H1 (cell line): Measurements from ENCODE around the gene RGS6. TPM values are rescaled to one million over a fixed set of nuclear protein-coding genes. Genes with fewer than 3 reads are reported as not detected.

Source experiments
- CTCF ChIA-PET: fragments of 300-600 bp; sonication (Branson Sonifier 250); formaldehyde crosslinking; loops from one replicate; lab custom pipeline; 2021; ENCODE audit not compliant: partially characterized antibody; lab: Charles Lee
- POLR2A ChIA-PET: fragments of 300-600 bp; sonication (Branson Sonifier 250); formaldehyde crosslinking; loops from one replicate; lab custom pipeline; 2021; ENCODE audit warnings: inconsistent platforms; ENCODE audit not compliant: partially characterized antibody; lab: Charles Lee
- DNase-seq, 2 experiments: peaks; one replicate each; pipeline versions ENCODE4 v3.0.0 to v3.0.0-alpha.2; 2010 to 2022; ENCODE audit warnings: low spot score in 2 of 2, low read depth in 1 of 2, mixed read lengths in 1 of 2
- FAIRE-seq: peaks from 2 replicates; lab custom pipeline; 2011; peaks lifted over from hg19 to GRCh38; lab: Jason Lieb, UNC
- H2AFZ ChIP-seq: 2 replicates; pipeline ENCODE4 v1.8.1; 2012; ENCODE audit warnings: low read length, inconsistent platforms
- H2AK5ac ChIP-seq: 2 replicates; pipeline ENCODE4 v1.6.1; 2013; ENCODE audit warnings: low read depth, low read length
- H2BK120ac ChIP-seq: replicated peaks from 2 replicates; pipeline ENCODE3; 2013; ENCODE audit warnings: low read depth, low read length, inconsistent platforms
- H2BK12ac ChIP-seq: 2 replicates; pipeline ENCODE4 v1.6.1; 2013; ENCODE audit warnings: low read depth, low read length
- H2BK15ac ChIP-seq: 2 replicates; pipeline ENCODE4 v1.6.1; 2013; ENCODE audit warnings: low read length
- H2BK20ac ChIP-seq: 2 replicates; pipeline ENCODE4 v1.6.1; 2013; ENCODE audit warnings: low read length
- H2BK5ac ChIP-seq: 2 replicates; pipeline ENCODE4 v1.6.1; 2013; ENCODE audit warnings: low read depth, low read length
- H3K14ac ChIP-seq: 2 replicates; pipeline ENCODE4 v1.6.1; 2013; ENCODE audit warnings: inconsistent platforms; ENCODE audit not compliant: insufficient read length
- H3K18ac ChIP-seq: 2 replicates; pipeline ENCODE4 v1.6.1; 2013; ENCODE audit warnings: low read length; ENCODE audit errors: extremely low read depth
- H3K23ac ChIP-seq: 2 replicates; pipeline ENCODE4 v1.6.1; 2013; ENCODE audit warnings: inconsistent platforms; ENCODE audit not compliant: insufficient read length
- H3K23me2 ChIP-seq: 2 replicates; pipeline ENCODE4 v1.6.1; 2013; ENCODE audit warnings: low read depth, low read length
- H3K27ac ChIP-seq: 2 replicates; pipeline ENCODE4 v1.6.1; 2011; ENCODE audit warnings: low read depth, low read length, inconsistent platforms
- H3K27me3 ChIP-seq, 4 experiments: replicated peaks in 1 of 4; 1 replicate in 1 of 4; 2 replicates in 3 of 4; pipeline versions ENCODE4 v1.6.1 to v1.8.1; 2011 to 2013; ENCODE audit warnings: low read length in 3 of 4, mild to moderate bottlenecking in 3 of 4, inconsistent platforms in 2 of 4, mixed read lengths in 2 of 4, moderate library complexity in 1 of 4; ENCODE audit not compliant: control insufficient read depth in 3 of 4, insufficient read depth in 3 of 4; ENCODE audit errors: extremely low read depth in 1 of 4
- H3K36me3 ChIP-seq, 4 experiments: 2 replicates each; pipeline versions ENCODE4 v1.6.1 to v1.8.1; 2011 to 2013; ENCODE audit warnings: mild to moderate bottlenecking in 4 of 4, low read length in 3 of 4, moderate library complexity in 2 of 4, control low read depth in 1 of 4, inconsistent platforms in 1 of 4; ENCODE audit not compliant: insufficient read depth in 4 of 4, control insufficient read depth in 2 of 4
- H3K4ac ChIP-seq: replicated peaks from 2 replicates; pipeline ENCODE3; 2013; ENCODE audit warnings: low read length, low read depth, mixed read lengths, inconsistent platforms; ENCODE audit not compliant: insufficient read length
- H3K4me1 ChIP-seq, 4 experiments: replicated peaks in 1 of 4; 1 replicate in 1 of 4; 2 replicates in 3 of 4; pipeline versions ENCODE4 v1.6.1 to v1.8.1; 2011 to 2013; ENCODE audit warnings: low read length in 3 of 4, inconsistent platforms in 2 of 4, mixed read lengths in 1 of 4; ENCODE audit not compliant: insufficient read depth in 4 of 4, control insufficient read depth in 3 of 4
- H3K4me2 ChIP-seq, 2 experiments: 2 replicates each; pipeline versions ENCODE4 v1.6.1 to v1.8.1; 2011 to 2013; ENCODE audit warnings: low read depth in 2 of 2, low read length in 2 of 2, control low read depth in 1 of 2, inconsistent platforms in 1 of 2, mild to moderate bottlenecking in 1 of 2; ENCODE audit not compliant: insufficient read depth in 1 of 2
- H3K4me3 ChIP-seq, 4 experiments: fragments of 200-600, 300-600 bp in 1 of 4; sonication (generic), shearing (Covaris generic), sonication (Bioruptor Twin) in 1 of 4; 2 replicates each; pipeline versions ENCODE4 v1.5.1 to v1.8.1; 2011 to 2016; ENCODE audit warnings: low read length in 4 of 4, low read depth in 3 of 4, control low read depth in 2 of 4, inconsistent platforms in 2 of 4, mild to moderate bottlenecking in 2 of 4, mixed read lengths in 1 of 4, moderate library complexity in 1 of 4; ENCODE audit not compliant: insufficient read depth in 2 of 4; ENCODE audit errors: extremely low read depth in 1 of 4
- H3K56ac ChIP-seq: replicated peaks from 2 replicates; pipeline ENCODE3; 2013; ENCODE audit warnings: low read depth, mild to moderate bottlenecking, mixed read lengths, low read length, inconsistent platforms; ENCODE audit not compliant: insufficient read length
- H3K79me1 ChIP-seq: 2 replicates; pipeline ENCODE4 v1.6.1; 2013; ENCODE audit warnings: low read depth, low read length, control low read depth
- H3K79me2 ChIP-seq, 2 experiments: 2 replicates each; pipeline versions ENCODE4 v1.6.1 to v1.8.1; 2012 to 2013; ENCODE audit warnings: low read length in 2 of 2, mild to moderate bottlenecking in 2 of 2, inconsistent platforms in 1 of 2; ENCODE audit not compliant: insufficient read depth in 2 of 2, control insufficient read depth in 1 of 2
- H3K9ac ChIP-seq, 4 experiments: replicated peaks in 1 of 4; 1 replicate in 1 of 4; 2 replicates in 3 of 4; pipeline versions ENCODE4 v1.6.1 to v1.8.1; 2011 to 2013; ENCODE audit warnings: low read depth in 3 of 4, low read length in 3 of 4, control low read depth in 2 of 4, mild to moderate bottlenecking in 2 of 4, moderate library complexity in 2 of 4, inconsistent platforms in 1 of 4; ENCODE audit errors: extremely low read depth in 1 of 4
- H3K9me3 ChIP-seq, 2 experiments: 2 replicates each; pipeline versions ENCODE4 v1.6.1 to v1.8.1; 2012 to 2013; ENCODE audit warnings: mild to moderate bottlenecking in 2 of 2, moderate library complexity in 2 of 2, control low read depth in 1 of 2, inconsistent platforms in 1 of 2, low read depth in 1 of 2, low read length in 1 of 2, mixed read lengths in 1 of 2; ENCODE audit not compliant: insufficient read depth in 2 of 2
- H4K20me1 ChIP-seq, 2 experiments: replicated peaks in 1 of 2; 2 replicates each; pipeline versions ENCODE3 to v1.8.1; 2011 to 2013; ENCODE audit warnings: inconsistent platforms in 2 of 2, low read length in 2 of 2, mild to moderate bottlenecking in 1 of 2; ENCODE audit not compliant: insufficient read depth in 2 of 2, control insufficient read depth in 1 of 2
- H4K5ac ChIP-seq: 2 replicates; pipeline ENCODE4 v1.6.1; 2013; ENCODE audit warnings: low read length, low read depth, mixed read lengths, inconsistent platforms; ENCODE audit not compliant: insufficient read length
- H4K8ac ChIP-seq: 2 replicates; pipeline ENCODE4 v1.8.0; 2013; ENCODE audit warnings: mild to moderate bottlenecking, moderate library complexity, low read length, inconsistent platforms; ENCODE audit not compliant: insufficient read depth; ENCODE audit errors: extremely low read depth
- H4K91ac ChIP-seq: replicated peaks from 2 replicates; pipeline ENCODE3; 2013; ENCODE audit warnings: low read length, mixed read lengths, inconsistent platforms; ENCODE audit not compliant: insufficient read length
- WGBS, 2 experiments: shearing (Covaris generic) in 1 of 2; methylation state at CpG; one replicate each; pipeline versions ENCODE4 v1.1.6 to v1.1.7; 2013 to 2015; ENCODE audit warnings: low lambda C conversion rate in 2 of 2, mixed read lengths in 2 of 2, inconsistent platforms in 1 of 2, low coverage in 1 of 2, missing lambda C conversion rate in 1 of 2; ENCODE audit not compliant: insufficient replicate concordance in 2 of 2, insufficient coverage in 1 of 2, insufficient read length in 1 of 2; ENCODE audit errors: extremely low coverage in 1 of 2, missing lambda C conversion rate in 1 of 2; 5-methylcytosine and 5-hydroxymethylcytosine counted together
- polyA plus RNA-seq, 7 experiments: library from polyadenylated mRNA; depleted of rRNA in 3 of 7; stranded (reverse) in 5 of 7; unstranded in 2 of 7; fragments of >200 nt in 5 of 7; fragments of 200-250 nt in 2 of 7; gene quantifications; 1 replicate in 5 of 7; 2 replicates in 1 of 7; 4 replicates in 1 of 7; pipeline versions ENCODE4 v1.2.1 to v1.2.3, GENCODE V29; 2011 to 2013; ENCODE audit warnings: missing spikeins in 2 of 7, mixed read lengths in 2 of 7
- total RNA-seq: library from RNA; stranded (reverse); fragmentation: NEBNext Ultra II Directional; extraction: Animal tissue kit (Norgen Biotek cat#: 25700); gene quantifications from 2 replicates; pipeline ENCODE4 v1.2.1, GENCODE V29; 2021

Gene RGS6
- total and polyA plus RNA-seq, 2 of the 8 experiments (the other 6 are each of a cell fraction or from before 2014, with no cell fraction given): 0.26 to 1.1 TPM

DNA sequence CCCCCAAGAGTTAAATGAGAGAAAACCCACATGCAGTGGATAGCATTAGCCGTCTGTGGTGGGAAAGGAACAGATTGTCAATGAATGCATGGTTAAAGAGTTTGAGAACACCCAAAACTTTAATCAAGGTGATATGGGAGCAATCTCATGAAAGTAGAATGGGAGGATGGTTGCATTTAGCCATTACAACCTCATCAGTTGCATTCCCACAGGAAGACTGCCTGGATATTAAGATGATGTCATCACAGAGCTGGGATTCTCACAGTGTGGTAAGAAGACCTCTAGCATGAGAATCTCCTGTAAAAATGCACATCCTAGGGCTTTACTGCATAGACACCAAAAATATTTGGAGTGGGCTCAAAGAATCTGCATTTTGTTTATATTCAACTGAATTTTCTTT lies 284.9 kb downstream of the RGS6 start:
- Histone ChIP-seq H3K23me2 (no peaks in the 10 kb centered on the region), H3K23ac (no peak overlapping the region), H2BK15ac (no peak overlapping the region), H3K27me3 (no peaks in the 10 kb centered on the region), H2AK5ac (no peak overlapping the region), H4K91ac (no peak overlapping the region), H3K79me2 (no peaks in the 10 kb centered on the region), H3K27ac (no peak overlapping the region), H3K18ac (no peak overlapping the region), H4K5ac (no peak overlapping the region), H2AFZ (no peak overlapping the region), H2BK120ac (no peak overlapping the region), H3K4me3 (no peak overlapping the region), H3K9ac (no peak overlapping the region), H3K56ac (no peak overlapping the region), H2BK20ac (no peak overlapping the region), H3K14ac (no peak overlapping the region), H4K20me1 (no peaks in the 10 kb centered on the region), H4K8ac (no peak overlapping the region), H3K4me1 (no peaks in the 10 kb centered on the region), H2BK5ac (no peak overlapping the region), H3K36me3 (no peaks in the 10 kb centered on the region), H3K4me2 (no peak overlapping the region), H3K79me1 (no peaks in the 10 kb centered on the region), H2BK12ac (no peak overlapping the region), H3K9me3 (peaks cover 6 to 14% of the 10 kb centered on the region in 2 experiments; a peak in 3 of 4 replicates), H3K4ac (no peak overlapping the region)
- CTCF ChIA-PET: interaction anchor here (0.9 to 1.0 kb wide), 2 partner anchors 11 to 14 kb away, joined by 3 to 4 read pairs; no protein-coding TSS in a partner anchor
- WGBS, 2 experiments: 90% methylated on average over 1 of the region's 1 CpG; no CpG with 5 or more reads in 1 of the 2 experiments
- DNase-seq (no peak), FAIRE-seq (no peak)
- POLR2A ChIA-PET: no interaction called here
